ES-I3 (cell line): ENCODE data around the gene MGAT5B.

Experiments used
- H3K36me3 ChIP-seq: 2 replicates; pipeline ENCODE4 v1.6.1; 2013; ENCODE audit warnings: mild to moderate bottlenecking, low read length, control low read depth, moderate library complexity; ENCODE audit not compliant: insufficient read depth
- H3K4me1 ChIP-seq: 2 replicates; pipeline ENCODE4 v1.6.1; 2013; ENCODE audit warnings: mild to moderate bottlenecking, control low read depth, low read length; ENCODE audit not compliant: insufficient read depth
- H3K9ac ChIP-seq: 2 replicates; pipeline ENCODE4 v1.6.1; 2013; ENCODE audit warnings: low read depth, mild to moderate bottlenecking, low read length, moderate library complexity
- H3K9me3 ChIP-seq: 2 replicates; pipeline ENCODE4 v1.6.1; 2013; ENCODE audit warnings: mild to moderate bottlenecking, low read length, moderate library complexity; ENCODE audit not compliant: control insufficient read depth, insufficient read depth

MGAT5B gene

DNA sequence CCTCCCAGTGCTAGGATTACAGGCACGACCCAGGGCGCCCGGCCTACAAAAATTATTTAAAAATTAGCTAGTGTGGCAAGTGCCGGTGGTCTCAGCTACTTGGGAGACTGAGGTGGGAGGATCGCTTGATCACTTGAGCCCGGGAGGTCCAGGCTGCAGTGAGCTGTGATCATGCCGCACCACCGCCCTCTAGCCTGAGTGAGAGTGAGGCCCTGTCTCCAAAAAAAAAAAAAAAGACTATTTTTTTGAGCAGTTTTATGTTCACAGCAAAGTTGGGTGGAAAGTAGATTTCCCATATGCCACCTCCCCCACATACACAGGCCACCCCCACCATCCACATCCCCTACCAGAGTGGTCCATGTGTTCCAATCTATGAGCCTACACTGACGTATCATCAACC lies 84.9 kb downstream of the MGAT5B start:
- Histone ChIP-seq H3K36me3 (no peaks in the 10 kb centered on the region), H3K9ac (no peak overlapping the region), H3K9me3 (no peaks in the 10 kb centered on the region), H3K4me1 (peaks cover 11% of the 10 kb centered on the region)

DNA sequence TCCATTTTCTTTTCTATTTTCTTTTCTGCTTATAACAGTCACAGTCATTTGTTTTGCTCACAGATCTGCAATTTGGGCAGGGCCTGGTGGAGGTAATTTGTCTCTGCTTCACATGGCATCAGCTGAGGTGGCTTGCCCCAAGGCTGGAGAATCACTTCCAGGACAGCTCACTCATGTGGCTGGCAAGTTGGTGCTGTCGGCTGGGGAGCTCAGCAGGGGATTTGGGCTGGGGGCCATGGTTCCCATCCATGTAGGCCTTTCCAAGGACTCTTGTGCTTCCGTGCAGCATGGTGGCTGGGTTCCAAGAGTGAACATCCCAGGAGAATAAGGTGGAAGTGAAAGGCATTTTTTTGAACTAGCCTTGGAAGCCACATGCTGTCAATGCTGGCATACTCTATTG lies 85.7 kb downstream of the MGAT5B start:
- no peaks in the 10 kb centered on the region for H3K36me3 ChIP-seq
- no peaks in the 10 kb centered on the region for H3K9me3 ChIP-seq
- H3K4me1 ChIP-seq, result peaks cover 15% of the 10 kb centered on the region
- H3K9ac ChIP-seq, result no peak overlapping the region

DNA sequence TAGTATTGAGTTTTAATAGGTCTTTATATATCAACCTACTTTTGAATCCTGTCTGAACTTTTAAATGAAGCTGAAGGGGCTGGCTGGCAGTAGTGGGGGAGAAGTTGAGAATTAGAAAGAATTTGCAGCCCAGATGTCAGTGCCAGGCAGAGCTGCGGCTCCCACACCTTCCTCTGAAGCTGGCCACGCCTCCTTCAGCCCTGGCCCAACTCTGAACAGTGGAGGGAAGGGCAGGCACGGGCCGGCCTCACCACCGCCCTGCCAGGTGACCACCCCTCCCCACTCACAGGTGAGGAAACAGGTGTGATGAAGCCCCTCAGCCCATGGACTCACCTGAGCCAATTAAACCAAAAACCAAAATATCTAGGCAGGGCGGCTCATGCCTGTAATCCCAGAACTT lies 87.0 kb downstream of the MGAT5B start:
- H3K36me3 ChIP-seq, result no peaks in the 10 kb centered on the region
- no peaks in the 10 kb centered on the region for H3K9me3 ChIP-seq
- no peak overlapping the region for H3K9ac ChIP-seq
- peaks cover 18% of the 10 kb centered on the region for H3K4me1 ChIP-seq

DNA sequence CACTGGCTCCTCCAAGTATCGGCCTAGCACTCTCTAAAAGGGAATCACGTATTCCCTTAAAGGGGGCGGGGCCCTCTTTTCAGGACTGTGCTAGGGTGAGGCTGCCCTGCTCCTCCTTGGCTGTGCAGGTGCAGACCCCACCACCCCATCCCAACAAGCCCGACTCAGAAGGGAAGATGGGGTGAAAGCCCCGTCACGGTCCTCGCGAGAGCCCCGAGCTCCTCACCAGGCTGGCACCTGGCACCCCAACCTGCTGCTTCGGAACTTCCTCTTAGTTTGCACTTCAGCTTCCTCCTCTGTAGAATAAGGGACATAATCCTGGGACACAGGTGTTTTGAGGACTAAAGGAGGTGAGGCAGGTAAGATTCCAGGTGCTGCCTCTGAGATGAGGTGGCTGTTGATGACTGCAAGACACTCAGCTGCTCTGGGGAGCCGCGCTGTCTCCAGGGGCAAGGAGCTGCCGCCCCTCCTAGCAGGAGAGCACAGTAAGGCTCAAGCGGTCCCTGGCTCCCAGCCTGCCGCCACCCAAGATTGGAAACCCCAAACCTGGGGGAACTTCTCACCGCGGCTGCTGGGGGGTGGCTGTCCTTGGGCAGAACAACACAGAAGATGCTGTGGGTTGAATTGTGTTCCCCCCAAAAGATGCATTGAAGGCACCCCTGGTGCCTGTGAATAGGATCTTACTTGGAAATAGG lies 88.8 kb downstream of the MGAT5B start:
- Histone ChIP-seq H3K9ac (no peak overlapping the region), H3K36me3 (no peaks in the 10 kb centered on the region), H3K9me3 (no peaks in the 10 kb centered on the region), H3K4me1 (peaks cover 18% of the 10 kb centered on the region)

DNA sequence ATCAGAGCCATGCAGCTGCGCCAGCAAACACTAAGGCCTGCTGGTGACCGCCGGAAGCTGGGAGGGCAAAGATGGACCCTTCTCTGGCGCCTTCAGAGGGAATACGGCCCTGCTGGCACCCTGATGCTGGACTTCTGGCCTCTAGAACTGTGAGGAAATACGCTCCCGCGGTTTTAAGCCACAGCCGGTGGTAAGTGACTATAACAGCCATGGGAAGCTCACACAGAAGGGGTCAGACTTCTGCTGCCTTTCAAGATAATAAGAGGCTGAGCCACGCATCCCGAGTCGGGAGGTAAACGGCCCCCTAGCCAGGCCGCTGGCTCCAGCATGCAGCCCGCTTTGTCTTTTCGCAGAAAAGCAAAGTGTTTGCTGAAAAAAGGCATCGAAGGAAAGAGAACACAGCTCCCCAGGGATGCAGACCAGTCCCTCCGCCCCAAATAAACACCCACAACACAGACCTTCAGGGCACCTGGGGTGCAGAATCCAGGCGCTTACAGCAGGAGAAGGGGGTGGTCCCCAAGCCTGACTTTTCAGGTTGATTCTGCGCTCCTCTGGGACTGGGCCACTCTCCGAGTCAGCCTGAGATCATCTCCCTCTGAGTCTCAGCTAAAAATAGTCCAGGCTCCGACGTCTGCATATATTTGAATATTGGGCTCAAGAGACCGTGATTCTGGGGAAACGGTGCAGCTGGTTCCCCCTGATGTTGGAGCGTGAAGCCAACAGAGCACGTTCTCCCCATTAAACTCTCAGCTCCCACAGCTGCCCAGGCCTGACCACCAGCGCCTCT lies 89.7 kb downstream of the MGAT5B start:
- Histone ChIP-seq H3K9ac (no peak overlapping the region), H3K4me1 (peaks cover 18% of the 10 kb centered on the region), H3K36me3 (no peaks in the 10 kb centered on the region), H3K9me3 (no peaks in the 10 kb centered on the region)

DNA sequence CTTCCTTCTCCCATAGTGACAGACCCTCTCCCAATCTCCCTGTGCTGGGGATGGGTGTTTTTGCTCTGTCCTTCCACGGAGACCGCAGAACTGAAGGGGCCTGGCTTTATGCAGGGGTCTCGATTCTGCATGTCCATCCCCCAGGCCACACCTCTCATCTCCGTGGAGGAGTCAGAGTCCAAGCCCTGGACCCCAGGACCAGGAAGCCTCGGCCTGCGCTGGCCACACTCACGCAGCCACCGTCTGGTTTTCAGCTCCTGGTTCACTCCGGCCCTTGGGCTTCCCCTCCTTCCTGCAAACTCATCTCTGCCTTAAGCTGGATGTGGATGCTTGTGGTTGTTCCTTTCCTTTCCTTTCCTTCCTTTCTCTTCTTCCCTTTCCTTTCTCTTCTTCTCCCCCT lies 90.8 kb downstream of the MGAT5B start:
- Histone ChIP-seq H3K9me3 (no peaks in the 10 kb centered on the region), H3K9ac (no peak overlapping the region), H3K4me1 (peaks cover 18% of the 10 kb centered on the region), H3K36me3 (no peaks in the 10 kb centered on the region)

DNA sequence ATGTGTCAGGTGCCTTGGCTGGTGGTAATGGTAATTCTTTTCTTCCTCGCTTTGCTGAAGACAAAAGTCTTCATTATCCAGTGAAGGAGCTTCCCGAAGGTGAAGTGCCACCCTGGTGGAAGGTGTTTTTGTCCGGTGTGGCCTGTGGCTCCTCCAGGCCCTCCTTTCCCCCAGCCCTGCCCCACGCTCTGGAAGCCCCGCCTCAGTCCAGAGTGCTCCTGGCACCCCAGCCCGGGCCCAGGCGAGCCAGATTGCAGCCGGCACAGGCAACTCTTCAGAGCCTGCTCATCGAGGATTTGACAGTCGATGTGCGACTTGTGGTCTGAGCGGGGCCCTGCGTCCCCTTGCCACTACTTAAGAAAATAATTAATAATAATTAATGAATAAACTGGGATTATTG lies 93.7 kb downstream of the MGAT5B start:
- no peaks in the 10 kb centered on the region for H3K9me3 ChIP-seq
- peaks cover 18% of the 10 kb centered on the region for H3K4me1 ChIP-seq
- H3K36me3 ChIP-seq, result no peaks in the 10 kb centered on the region
- no peak overlapping the region for H3K9ac ChIP-seq

DNA sequence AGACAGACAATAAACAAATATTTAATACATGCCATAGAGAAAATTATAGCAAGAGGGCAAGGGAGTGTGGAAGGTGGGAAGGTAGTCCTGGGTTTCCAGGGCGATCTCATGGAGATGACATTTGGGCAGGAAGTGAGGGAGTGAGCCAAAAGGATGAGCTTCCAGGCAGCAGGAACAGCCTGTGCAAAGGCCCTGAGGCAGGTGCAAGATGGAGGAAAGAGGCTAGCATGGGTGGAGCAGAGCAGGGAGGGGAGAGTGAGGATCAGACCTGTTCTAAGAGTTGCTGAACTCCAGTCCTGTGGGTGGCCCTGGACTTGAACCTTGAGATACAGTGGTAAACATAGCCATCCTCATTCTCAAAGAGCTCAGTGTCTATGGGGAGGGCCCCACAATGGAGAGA lies 94.7 kb downstream of the MGAT5B start:
- Histone ChIP-seq H3K4me1 (peaks cover 18% of the 10 kb centered on the region), H3K36me3 (0 out of 2 replicates have a peak, but pooled peaks cover 3% of the 10 kb centered on the region), H3K9ac (no peak overlapping the region), H3K9me3 (no peaks in the 10 kb centered on the region)

DNA sequence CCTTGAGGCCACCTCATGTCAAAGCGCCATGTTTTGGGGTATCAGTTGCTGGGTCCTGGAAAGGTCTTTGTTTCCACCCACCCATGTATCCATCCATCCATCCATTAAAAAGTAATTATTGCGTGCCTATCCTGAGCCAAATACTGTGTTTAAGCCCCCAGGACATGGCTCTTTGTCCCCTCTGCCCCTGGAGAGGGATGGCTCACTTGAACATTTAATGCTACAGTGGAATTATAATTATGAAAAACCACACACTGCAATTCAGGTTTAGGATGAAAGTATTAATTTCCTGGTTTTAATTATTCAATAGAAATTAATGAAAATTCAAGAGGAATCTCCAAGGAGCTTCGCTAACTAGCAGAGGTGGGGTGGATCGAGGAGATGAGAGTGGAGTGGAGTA lies 97.8 kb downstream of the MGAT5B start:
- Histone ChIP-seq H3K9me3 (no peaks in the 10 kb centered on the region), H3K4me1 (peaks cover 14% of the 10 kb centered on the region), H3K9ac (no peak overlapping the region), H3K36me3 (0 out of 2 replicates have a peak, but pooled peaks cover 3% of the 10 kb centered on the region)

DNA sequence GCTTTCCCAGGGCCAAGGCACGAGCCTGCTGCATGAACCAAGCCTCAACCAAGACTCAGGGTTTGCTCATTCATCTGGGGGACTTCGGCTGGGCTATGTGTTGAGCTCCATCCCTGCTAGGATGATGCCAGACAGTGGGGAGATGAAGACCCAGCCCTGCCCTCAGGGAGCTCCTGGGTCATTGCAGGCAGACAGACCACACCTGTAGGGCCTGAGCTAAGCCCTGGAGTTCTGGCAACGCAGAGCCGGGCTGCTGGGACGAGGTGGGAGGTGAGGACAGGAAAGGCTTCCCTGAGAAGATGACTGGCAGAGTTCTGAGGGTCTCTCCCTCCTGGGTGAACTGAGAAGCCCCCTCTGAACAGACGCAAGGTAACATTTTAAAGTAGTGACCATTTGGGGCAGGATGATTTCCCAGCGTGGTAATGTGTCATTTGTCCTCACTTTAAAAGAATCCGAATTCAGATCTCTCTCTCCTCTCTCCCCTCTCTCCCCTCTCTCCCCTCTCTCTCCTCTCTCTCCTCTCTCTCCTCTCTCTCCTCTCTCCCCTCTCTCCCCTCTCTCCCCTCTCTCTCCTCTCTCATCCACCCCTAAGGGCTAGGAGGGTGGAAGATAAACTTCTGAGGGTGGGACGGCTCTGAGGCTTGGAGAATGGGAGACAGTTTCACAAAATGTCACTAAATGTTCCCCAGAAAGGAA lies 98.4 kb downstream of the MGAT5B start:
- Histone ChIP-seq H3K9me3 (no peaks in the 10 kb centered on the region), H3K9ac (no peak overlapping the region), H3K36me3 (0 out of 2 replicates have a peak, but pooled peaks cover 3% of the 10 kb centered on the region), H3K4me1 (peaks cover 18% of the 10 kb centered on the region)

DNA sequence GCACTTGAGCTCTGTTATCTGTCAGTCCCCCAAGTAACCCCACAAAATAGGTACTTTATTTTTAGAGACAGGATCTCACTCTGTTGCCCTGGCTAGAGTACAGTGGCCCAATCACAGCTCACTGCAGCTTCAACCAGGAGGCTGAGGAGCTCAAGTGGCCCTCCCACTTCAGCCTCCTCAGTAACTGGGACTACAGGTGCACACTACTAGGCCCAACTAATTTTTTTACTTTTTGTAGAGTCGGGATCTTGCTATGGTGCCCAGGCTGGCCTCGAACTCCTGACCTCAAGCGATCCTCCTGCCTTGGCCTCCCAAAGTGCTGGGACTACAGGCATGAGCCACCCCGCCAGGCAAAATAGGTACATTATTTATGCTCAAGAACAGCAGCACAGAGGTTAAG lies 99.6 kb downstream of the MGAT5B start:
- Histone ChIP-seq H3K36me3 (0 out of 2 replicates have a peak, but pooled peaks cover 3% of the 10 kb centered on the region), H3K4me1 (peaks cover 29% of the 10 kb centered on the region), H3K9me3 (no peaks in the 10 kb centered on the region), H3K9ac (peak overlapping the region; percentile 67; the same call in 1 of the 2 replicates)

DNA sequence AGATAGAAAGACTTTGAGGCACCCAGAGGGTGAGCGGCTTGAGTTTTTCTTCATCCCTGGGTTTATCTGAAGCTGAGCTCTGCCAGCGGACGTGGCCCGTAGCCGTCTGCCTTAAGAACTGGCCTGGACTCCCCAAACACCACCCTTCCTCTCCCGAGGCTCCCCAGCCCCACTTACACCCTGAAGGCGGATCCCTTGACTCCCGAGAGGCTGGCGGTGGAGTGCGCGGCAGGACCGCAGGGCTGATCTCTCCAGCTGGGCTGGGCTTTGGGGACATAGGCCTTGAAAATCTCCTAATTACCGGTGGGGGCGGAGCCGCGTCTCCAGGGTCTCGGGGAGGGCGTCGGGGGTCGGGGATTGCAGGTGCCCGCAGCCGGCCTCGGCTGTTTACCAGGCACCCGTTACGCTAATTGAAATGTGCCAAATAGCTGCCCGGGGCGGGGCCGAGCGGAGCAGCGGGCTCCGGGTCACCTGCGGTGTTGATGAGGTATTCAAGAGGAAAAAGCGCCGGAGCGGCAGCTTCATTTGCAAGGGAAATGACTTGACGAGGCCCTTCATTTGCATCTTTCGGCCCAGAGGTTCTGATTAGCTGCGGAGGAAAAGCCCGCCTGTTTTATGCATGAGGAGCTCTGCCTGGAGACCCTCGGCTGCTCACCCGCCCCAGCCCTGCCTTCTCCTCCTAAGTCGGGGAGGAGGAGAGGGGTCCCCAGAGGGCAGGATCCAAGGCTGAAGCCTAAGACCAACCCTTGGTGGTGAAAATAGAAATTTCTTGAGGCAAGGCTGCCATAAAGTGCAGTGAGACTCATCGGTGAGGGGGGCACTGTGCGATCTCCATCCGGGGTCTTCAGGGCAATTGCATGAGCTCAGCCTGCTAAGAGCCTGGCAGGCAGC lies 100.7 kb downstream of the MGAT5B start:
- Histone ChIP-seq H3K36me3 (0 out of 2 replicates have a peak, but pooled peaks cover 3% of the 10 kb centered on the region), H3K4me1 (peaks cover 31% of the 10 kb centered on the region), H3K9me3 (no peaks in the 10 kb centered on the region), H3K9ac (peak overlapping the region; percentile 67)

DNA sequence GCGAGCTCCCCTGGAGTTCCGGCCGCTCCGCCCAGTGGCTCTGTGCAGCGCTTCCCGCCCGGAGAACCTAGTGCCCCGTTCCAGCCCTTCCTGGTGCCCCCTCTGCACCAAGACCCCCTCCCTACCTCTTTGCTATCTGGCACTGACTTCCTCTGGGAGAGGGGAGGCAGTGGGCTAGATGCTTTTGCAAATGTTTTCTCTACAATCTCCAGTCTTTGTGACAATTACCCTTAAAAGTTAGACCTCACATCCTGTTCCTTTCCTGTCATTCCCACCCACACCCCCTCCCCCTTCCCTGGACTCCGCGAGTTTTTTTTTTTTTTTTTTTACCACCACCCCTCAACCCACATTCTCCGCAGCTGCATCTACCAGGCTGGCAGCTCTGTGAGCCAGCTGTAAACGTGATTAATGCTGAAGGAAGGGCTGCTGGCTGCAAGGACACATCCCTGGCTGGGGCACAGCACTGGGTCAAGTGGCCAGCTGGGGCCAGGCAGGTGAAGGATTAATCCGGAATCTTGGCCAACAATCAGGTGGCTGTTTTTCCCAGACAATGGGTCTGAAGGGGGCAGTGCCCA lies 101.5 kb downstream of the MGAT5B start:
- Histone ChIP-seq H3K9me3 (no peaks in the 10 kb centered on the region), H3K9ac (peak overlapping the region; percentile 67), H3K4me1 (peaks cover 31% of the 10 kb centered on the region), H3K36me3 (0 out of 2 replicates have a peak, but pooled peaks cover 3% of the 10 kb centered on the region)
